HCT116 (cell line): ENCODE results near the gene CPLX3. TPM values are rescaled to one million over a fixed set of nuclear protein-coding genes. Genes with fewer than 3 reads are reported as not detected.

Experiments used
- ATAC-seq: fragments of 200-7000 bp; cut with Tn5 transposase; 2 replicates; pipeline ENCODE4 v1.9.1; 2020; ENCODE audit warnings: mild to moderate bottlenecking, moderate library complexity
- BruUV-seq: library from RNA; stranded (reverse); fragments of 400-500 nt; replicated peaks from 2 replicates; lab custom pipeline; 2021; lab: Mats Ljungman, UMichigan
- CTCF ChIA-PET: fragments of 300-600 bp; sonication (Branson Sonifier 250); formaldehyde crosslinking; loops from one replicate; lab custom pipeline; 2021; ENCODE audit warnings: antibody characterized with exemption; lab: Charles Lee
- POLR2A ChIA-PET: fragments of 300-600, 350-600 bp; sonication (Branson Sonifier 250); formaldehyde crosslinking; loops from one replicate; lab custom pipeline; 2021; ENCODE audit warnings: antibody characterized with exemption; lab: Charles Lee
- RAD21 ChIA-PET, 2 experiments: fragments of 300-600 bp; sonication (Branson Sonifier 250); formaldehyde crosslinking; loops; one replicate each; lab custom pipeline; 2023; ENCODE audit warnings: low total read pairs in 2 of 2; ENCODE audit not compliant: uncharacterized antibody in 2 of 2, unreplicated experiment in 2 of 2, low non-redundant PET in 1 of 2; lab: Charles Lee
- DNase-seq: peaks from one replicate; pipeline ENCODE4 v3.0.0-alpha.2; 2010; ENCODE audit warnings: low read depth, low spot score
- H2AFZ ChIP-seq: fragments of 200-600 bp; shearing (Covaris generic), sonication (generic); 2 replicates; pipeline ENCODE4 v1.6.1; 2017; ENCODE audit warnings: low read depth, mixed run types, mixed read lengths, antibody characterized with exemption, low read length; ENCODE audit not compliant: poor library complexity, severe bottlenecking
- H3K27ac ChIP-seq: 2 replicates; pipeline ENCODE4 v1.5.1; 2012; ENCODE audit warnings: low read depth, low read length
- H3K27me3 ChIP-seq: fragments of 200-600 bp; sonication (generic); 2 replicates; pipeline ENCODE4 v1.6.1; 2016; ENCODE audit warnings: mixed run types, low read length, mixed read lengths; ENCODE audit not compliant: insufficient read depth
- H3K36me3 ChIP-seq, 2 experiments: fragments of 200-500 bp in 1 of 2; fragments of 200-600 bp in 1 of 2; sonication (Bioruptor generic) in 1 of 2; sonication (generic) in 1 of 2; 2 replicates each; pipeline versions ENCODE4 v1.5.1 to v1.6.1; 2014 to 2016; ENCODE audit warnings: low read length in 2 of 2, inconsistent platforms in 1 of 2, mixed read lengths in 1 of 2, mixed run types in 1 of 2; ENCODE audit not compliant: insufficient read depth in 2 of 2, control insufficient read depth in 1 of 2
- H3K4me1 ChIP-seq, 2 experiments: fragments of 200-600 bp in 1 of 2; sonication (generic) in 1 of 2; 2 replicates each; pipeline versions ENCODE4 v1.5.1 to v1.6.1; 2012 to 2017; ENCODE audit warnings: low read length in 2 of 2, inconsistent platforms in 1 of 2, mild to moderate bottlenecking in 1 of 2, mixed read lengths in 1 of 2, mixed run types in 1 of 2, moderate library complexity in 1 of 2; ENCODE audit not compliant: insufficient read depth in 2 of 2, control insufficient read depth in 1 of 2
- H3K4me2 ChIP-seq: fragments of 200-600 bp; sonication (generic); 2 replicates; pipeline ENCODE4 v1.6.1; 2017; ENCODE audit warnings: mixed run types, low read length, mixed read lengths
- H3K4me3 ChIP-seq, 2 experiments: fragments of 200-600 bp in 1 of 2; sonication (generic) in 1 of 2; replicated peaks in 1 of 2; 2 replicates each; pipeline ENCODE4 v1.5.1; 2011 to 2016; ENCODE audit warnings: low read length in 2 of 2, control low read depth in 1 of 2, low read depth in 1 of 2, mild to moderate bottlenecking in 1 of 2, mixed read lengths in 1 of 2, mixed run types in 1 of 2
- H3K79me2 ChIP-seq: fragments of 200-600 bp; sonication (generic); 2 replicates; pipeline ENCODE4 v1.6.1; 2017; ENCODE audit warnings: mild to moderate bottlenecking, mixed run types, low read length, moderate library complexity, mixed read lengths; ENCODE audit not compliant: insufficient read depth
- H3K9ac ChIP-seq: fragments of 200-600 bp; sonication (generic); 2 replicates; pipeline ENCODE4 v1.6.1; 2016; ENCODE audit warnings: low read length, mixed read lengths
- H3K9me2 ChIP-seq: fragments of 200-600 bp; sonication (generic), shearing (Covaris generic); 2 replicates; pipeline ENCODE4 v1.6.1; 2017; ENCODE audit warnings: mixed run types, mild to moderate bottlenecking, moderate library complexity; ENCODE audit not compliant: insufficient read depth
- H3K9me3 ChIP-seq, 2 experiments: fragments of 200-500 bp in 1 of 2; fragments of 200-600 bp in 1 of 2; sonication (Bioruptor generic) in 1 of 2; sonication (generic) in 1 of 2; 2 replicates each; pipeline ENCODE4 v1.6.1; 2014 to 2017; ENCODE audit warnings: low read length in 2 of 2, mixed read lengths in 2 of 2, inconsistent platforms in 1 of 2, low read depth in 1 of 2, mild to moderate bottlenecking in 1 of 2, mixed run types in 1 of 2, moderate library complexity in 1 of 2; ENCODE audit not compliant: control insufficient read depth in 1 of 2, insufficient read depth in 1 of 2
- H4K20me1 ChIP-seq: fragments of 200-600 bp; sonication (generic), shearing (Covaris generic); 2 replicates; pipeline ENCODE4 v1.6.1; 2017; ENCODE audit warnings: mixed run types, mild to moderate bottlenecking, moderate library complexity; ENCODE audit not compliant: insufficient read depth
- CBX3 ChIP-seq: IDR thresholded peaks from 2 replicates; pipeline ENCODE4 v1.6.1; 2012; ENCODE audit warnings: low read depth
- CEBPB ChIP-seq: IDR thresholded peaks from 2 replicates; pipeline ENCODE4 v1.6.1; 2012; ENCODE audit warnings: low read depth
- intact Hi-C: fragments of 100-400 bp; cut with micrococcal nuclease; formaldehyde crosslinking; loops from 2 replicates; pipeline ENCODE4 v1.10.0; 2022
- total RNA-seq: library from RNA; stranded (reverse); gene quantifications from one replicate; pipeline ENCODE4 v1.2.1, GENCODE V29; 2021; ENCODE audit not compliant: unreplicated experiment
- TF ChIP-seq, protein P1 (sequence below), 3 experiments: fragments of 200-600 bp in 1 of 3; sonication (generic) in 1 of 3; IDR thresholded peaks in 2 of 3; conservative IDR thresholded peaks in 1 of 3; 2 replicates each; pipeline ENCODE4 v1.5.1; 2012 to 2017; ENCODE audit warnings: low read depth in 2 of 3, low read length in 2 of 3, antibody characterized with exemption in 1 of 3, borderline replicate concordance in 1 of 3, control low read depth in 1 of 3, mild to moderate bottlenecking in 1 of 3, mixed read lengths in 1 of 3, mixed run types in 1 of 3, moderate library complexity in 1 of 3; ENCODE audit not compliant: insufficient read depth in 1 of 3

CPLX3 gene
- total RNA-seq, 1 experiment from 2014 or later: not detected

DNA sequence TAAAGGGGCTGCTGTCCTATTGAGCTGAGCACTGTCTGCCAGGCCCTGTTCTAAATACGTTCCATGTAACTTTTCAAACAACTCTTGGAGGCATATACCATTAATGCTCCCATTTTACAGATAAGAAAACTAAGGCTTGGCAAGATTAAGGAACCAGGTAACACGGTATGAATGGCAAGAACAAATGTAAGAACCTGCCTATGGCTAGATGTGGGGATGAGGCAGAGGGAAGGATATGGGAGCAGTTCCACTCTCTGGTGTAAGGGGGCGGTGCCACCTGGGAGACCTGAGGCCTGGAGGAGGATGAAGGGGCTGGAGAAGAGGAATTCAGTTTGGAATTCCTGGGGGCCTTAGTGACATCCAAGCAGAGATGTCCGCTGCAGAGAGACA, 17.6 kb upstream of the CPLX3 start:
- RAD21 ChIA-PET: no interaction called here
- Histone ChIP-seq H3K36me3 (peaks cover 0 to 4% of the 10 kb centered on the region in 2 experiments; a peak in 2 of 4 replicates), H3K27ac (no peak overlapping the region), H3K9me3 (no peaks in the 10 kb centered on the region), H2AFZ (no peak overlapping the region), H3K9me2 (no peaks in the 10 kb centered on the region), H3K9ac (no peak overlapping the region), H3K4me2 (peak overlapping the region; percentile 35; the same call in 1 of the 2 replicates), H3K4me1 (peaks cover 7 to 26% of the 10 kb centered on the region in 2 experiments; a peak in 3 of 4 replicates), H3K79me2 (no peaks in the 10 kb centered on the region), H4K20me1 (no peaks in the 10 kb centered on the region), H3K4me3 (no peak overlapping the region), H3K27me3 (no peaks in the 10 kb centered on the region)
- BruUV-seq: no TSS peak
- intact Hi-C loops: no loop called here
- TF ChIP-seq, protein P1, sequence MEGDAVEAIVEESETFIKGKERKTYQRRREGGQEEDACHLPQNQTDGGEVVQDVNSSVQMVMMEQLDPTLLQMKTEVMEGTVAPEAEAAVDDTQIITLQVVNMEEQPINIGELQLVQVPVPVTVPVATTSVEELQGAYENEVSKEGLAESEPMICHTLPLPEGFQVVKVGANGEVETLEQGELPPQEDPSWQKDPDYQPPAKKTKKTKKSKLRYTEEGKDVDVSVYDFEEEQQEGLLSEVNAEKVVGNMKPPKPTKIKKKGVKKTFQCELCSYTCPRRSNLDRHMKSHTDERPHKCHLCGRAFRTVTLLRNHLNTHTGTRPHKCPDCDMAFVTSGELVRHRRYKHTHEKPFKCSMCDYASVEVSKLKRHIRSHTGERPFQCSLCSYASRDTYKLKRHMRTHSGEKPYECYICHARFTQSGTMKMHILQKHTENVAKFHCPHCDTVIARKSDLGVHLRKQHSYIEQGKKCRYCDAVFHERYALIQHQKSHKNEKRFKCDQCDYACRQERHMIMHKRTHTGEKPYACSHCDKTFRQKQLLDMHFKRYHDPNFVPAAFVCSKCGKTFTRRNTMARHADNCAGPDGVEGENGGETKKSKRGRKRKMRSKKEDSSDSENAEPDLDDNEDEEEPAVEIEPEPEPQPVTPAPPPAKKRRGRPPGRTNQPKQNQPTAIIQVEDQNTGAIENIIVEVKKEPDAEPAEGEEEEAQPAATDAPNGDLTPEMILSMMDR (IDR thresholded peaks at IDR 0.05 in 2 of 3, conservative IDR thresholded peaks at IDR 0.05 in 1 of 3; ENCODE audit: borderline replicate concordance in 1 of 3, insufficient read depth in 1 of 3, low read depth in 2 of 3, low read length in 2 of 3): peak in 2 of 3 experiments; percentile 32 to 41; a peak in 3 of 6 replicates
- TF ChIP-seq CBX3: no peak
- ATAC-seq: peak; percentile 59; the same call in 1 of the 2 replicates
- POLR2A ChIA-PET: no interaction called here
- DNase-seq: no peak
- CTCF ChIA-PET: interaction anchor here (1.3 kb wide), 1 partner anchor 40 kb away, joined by 3 read pairs; no protein-coding TSS in a partner anchor

DNA sequence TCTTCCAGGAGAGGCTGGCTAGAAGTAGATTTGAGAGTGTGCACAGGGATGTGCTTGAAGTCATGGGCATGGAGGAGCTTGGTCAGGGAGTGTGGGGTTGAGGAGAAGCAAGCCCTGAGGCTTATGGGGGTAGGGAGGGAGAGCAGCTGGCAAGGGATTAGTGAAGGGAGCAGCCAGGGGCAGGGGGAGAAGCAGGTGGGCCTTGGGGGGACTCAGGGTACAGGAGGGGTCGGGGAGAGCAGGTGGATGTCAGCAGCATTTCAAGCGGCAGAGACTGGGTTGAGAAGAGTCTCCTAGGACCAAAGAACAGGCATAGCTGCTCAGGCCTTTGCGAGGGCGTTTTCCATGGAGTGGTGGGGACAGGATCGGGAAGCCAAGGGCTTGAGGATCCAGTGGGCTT, 17.2 kb upstream of the CPLX3 start:
- H3K9me3 ChIP-seq: no peaks in the 10 kb centered on the region

More for the DNA sequence above, 17.2 kb upstream of the CPLX3 start:
- ATAC-seq: no peak
- RAD21 ChIA-PET: no interaction called here
- Histone ChIP-seq H2AFZ (no peak overlapping the region), H3K27ac (no peak overlapping the region), H3K9me2 (no peaks in the 10 kb centered on the region), H3K4me2 (no peak overlapping the region), H3K36me3 (peaks cover 0 to under 1% of the 10 kb centered on the region in 2 experiments; a peak in 1 of 4 replicates), H3K27me3 (no peaks in the 10 kb centered on the region), H4K20me1 (no peaks in the 10 kb centered on the region), H3K9ac (no peak overlapping the region), H3K79me2 (no peaks in the 10 kb centered on the region), H3K4me3 (no peak overlapping the region), H3K4me1 (peaks cover 7 to 27% of the 10 kb centered on the region in 2 experiments; a peak in 3 of 4 replicates)
- TF ChIP-seq, protein P1 (IDR thresholded peaks at IDR 0.05 in 2 of 3, conservative IDR thresholded peaks at IDR 0.05 in 1 of 3; ENCODE audit: borderline replicate concordance in 1 of 3, insufficient read depth in 1 of 3, low read depth in 2 of 3, low read length in 2 of 3): peak in 1 of 3 experiments; percentile 7; a peak in 1 of 6 replicates
- no peak for TF ChIP-seq CEBPB
- DNase-seq: no peak
- no TSS peak for BruUV-seq
- POLR2A ChIA-PET: no interaction called here
- CTCF ChIA-PET: no interaction called here
- intact Hi-C loops: no loop called here
